ENCODE results near the gene HCFC1R1.

The HCFC1R1 gene

DNA sequence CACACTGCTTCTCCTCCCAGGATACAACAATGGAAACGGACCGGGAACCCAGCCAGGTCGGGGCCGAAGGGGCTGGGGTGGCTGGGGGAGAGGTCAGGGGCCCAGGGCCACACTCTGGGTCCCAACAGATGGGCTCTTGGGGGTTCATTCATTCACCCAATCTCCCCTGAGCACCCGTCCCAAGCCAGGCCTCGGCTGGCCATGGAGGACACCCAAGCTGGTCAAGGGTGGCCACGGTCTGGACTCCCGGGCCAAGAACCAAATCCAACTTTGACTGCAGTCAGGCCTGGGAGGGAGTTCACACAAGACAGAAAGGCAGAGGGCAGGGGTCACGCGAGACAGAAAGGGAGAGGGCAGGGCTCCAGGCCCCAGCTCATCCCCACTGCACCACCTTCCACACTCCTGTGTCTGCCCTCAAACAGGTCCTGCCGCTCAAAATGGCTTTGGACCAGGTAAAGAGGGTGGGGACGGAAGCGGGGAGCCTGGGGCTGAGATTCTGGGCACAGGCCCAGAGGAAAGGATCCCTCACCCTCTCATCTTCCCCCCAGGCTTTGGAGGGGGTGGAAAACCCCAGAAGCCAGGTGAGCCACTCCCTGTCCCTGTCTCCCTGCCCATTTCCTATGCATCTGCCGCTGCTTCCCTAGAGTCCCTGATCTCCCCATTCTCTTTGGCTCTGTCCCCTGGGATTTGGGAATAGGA is 31.2 kb downstream of the HCFC1R1 start:
- TF ChIP-seq, protein P1, sequence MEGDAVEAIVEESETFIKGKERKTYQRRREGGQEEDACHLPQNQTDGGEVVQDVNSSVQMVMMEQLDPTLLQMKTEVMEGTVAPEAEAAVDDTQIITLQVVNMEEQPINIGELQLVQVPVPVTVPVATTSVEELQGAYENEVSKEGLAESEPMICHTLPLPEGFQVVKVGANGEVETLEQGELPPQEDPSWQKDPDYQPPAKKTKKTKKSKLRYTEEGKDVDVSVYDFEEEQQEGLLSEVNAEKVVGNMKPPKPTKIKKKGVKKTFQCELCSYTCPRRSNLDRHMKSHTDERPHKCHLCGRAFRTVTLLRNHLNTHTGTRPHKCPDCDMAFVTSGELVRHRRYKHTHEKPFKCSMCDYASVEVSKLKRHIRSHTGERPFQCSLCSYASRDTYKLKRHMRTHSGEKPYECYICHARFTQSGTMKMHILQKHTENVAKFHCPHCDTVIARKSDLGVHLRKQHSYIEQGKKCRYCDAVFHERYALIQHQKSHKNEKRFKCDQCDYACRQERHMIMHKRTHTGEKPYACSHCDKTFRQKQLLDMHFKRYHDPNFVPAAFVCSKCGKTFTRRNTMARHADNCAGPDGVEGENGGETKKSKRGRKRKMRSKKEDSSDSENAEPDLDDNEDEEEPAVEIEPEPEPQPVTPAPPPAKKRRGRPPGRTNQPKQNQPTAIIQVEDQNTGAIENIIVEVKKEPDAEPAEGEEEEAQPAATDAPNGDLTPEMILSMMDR (IDR thresholded peaks at IDR 0.05; ENCODE audit: low read depth, low read length): no peak
- in situ Hi-C loops (cut with HindIII; ENCODE audit: low sequenced_read_pairs): no loop called here
- no peak overlapping the region for H3K4me3 ChIP-seq (ENCODE audit: low read depth, low read length)

DNA sequence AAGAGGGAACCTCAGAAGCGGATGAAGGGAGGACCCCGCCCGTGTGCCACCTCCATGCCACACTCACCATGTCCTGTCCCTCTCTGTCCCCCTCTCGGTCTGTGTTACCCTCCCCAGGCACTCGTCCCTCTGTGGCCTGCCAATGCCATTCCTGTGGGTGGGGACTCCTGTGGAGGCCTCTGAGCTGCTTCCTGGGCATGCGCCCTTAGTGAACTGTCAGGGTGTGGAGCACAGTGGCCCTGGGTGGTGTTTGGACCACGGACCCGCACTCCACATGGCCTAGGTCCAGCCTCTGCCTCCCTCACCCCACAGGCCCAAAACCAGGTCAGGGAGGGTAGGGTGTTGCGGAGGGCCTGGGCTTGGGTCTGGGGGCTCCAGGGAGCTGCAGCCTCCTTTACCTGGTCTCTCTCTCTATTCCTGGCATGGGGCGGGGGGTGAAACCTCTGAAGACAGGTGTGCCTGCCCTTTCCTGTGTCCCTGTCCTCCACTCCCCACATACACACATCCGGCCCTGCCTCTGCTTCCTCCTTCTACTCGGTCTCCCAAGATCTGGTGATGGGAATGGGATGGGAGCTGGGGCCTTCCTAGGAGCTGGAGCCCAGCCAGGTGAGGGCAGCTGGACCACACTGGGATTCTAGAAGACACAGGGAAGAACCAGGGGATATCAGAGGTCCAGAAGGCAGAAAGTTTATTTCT is 32.0 kb downstream of the HCFC1R1 start:
- in situ Hi-C loops (cut with HindIII; ENCODE audit: low sequenced_read_pairs): no loop called here
- TF ChIP-seq, protein P1 (IDR thresholded peaks at IDR 0.05; ENCODE audit: low read depth, low read length): no peak
- DNase-seq (ENCODE audit: low read depth, low spot score): no peak
- no peak overlapping the region for H3K4me3 ChIP-seq (ENCODE audit: low read depth, low read length)

More for the DNA sequence above, 31.2 kb downstream of the HCFC1R1 start:
- no peak for DNase-seq (ENCODE audit: low read depth, low spot score)

DNA sequence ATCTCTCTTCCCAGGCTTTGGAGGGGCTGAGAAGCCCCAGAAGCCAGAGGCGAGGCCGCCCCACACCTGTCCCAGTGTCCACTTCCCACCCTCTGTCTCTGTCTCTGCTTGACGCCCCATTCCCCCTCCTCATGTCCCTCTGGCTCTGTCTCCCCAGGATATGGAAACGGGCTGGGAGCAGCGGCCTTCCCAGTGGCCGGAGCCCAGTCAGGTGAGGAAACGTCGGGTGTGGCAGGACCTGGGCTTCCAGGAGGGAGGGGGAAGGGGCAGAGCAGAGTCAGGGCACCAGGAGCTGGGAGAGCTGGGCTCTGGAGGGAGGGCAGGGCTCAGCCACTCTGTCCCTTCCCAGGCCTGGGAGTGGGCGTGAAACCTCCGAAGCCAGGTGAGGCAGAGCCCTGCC is 32.9 kb downstream of the HCFC1R1 start:
- DNase-seq (ENCODE audit: low read depth, low spot score): no peak
- in situ Hi-C loops (cut with HindIII; ENCODE audit: low sequenced_read_pairs): no loop called here
- TF ChIP-seq, protein P1 (IDR thresholded peaks at IDR 0.05; ENCODE audit: low read depth, low read length): no peak

DNA sequence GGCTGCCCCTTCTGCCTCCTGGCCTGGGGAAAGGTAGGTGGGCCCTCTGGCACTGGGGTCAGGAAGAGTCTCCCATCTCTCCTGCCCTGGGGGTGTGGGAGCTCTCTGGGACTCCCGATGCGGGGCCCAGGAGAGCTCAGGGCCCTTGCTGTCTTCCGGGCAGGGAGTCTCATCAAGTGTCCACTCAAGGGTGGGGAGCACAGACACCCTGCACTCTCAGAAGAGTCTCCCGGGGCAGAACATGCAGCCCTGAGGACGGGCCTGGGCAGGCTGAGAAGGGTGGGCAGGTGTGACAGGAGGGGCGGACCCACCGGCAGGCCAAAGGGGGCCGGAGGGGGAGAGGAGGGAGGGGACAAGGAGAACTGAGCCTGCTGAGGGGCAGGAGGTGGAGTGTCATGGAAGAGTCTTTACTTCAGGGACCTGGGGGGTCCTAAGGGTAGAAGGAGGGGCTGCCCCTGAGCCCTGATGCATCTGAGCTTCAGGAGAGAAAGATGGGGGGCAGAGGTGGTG is 35.1 kb downstream of the HCFC1R1 start:
- no peak for DNase-seq (ENCODE audit: low read depth, low spot score)
- in situ Hi-C loops (cut with HindIII; ENCODE audit: low sequenced_read_pairs): no loop called here
- H3K4me3 ChIP-seq (ENCODE audit: low read depth, low read length): no peak overlapping the region
- TF ChIP-seq, protein P1 (IDR thresholded peaks at IDR 0.05; ENCODE audit: low read depth, low read length): no peak

More for the DNA sequence above, 32.9 kb downstream of the HCFC1R1 start:
- no peak overlapping the region for H3K4me3 ChIP-seq (ENCODE audit: low read depth, low read length)

DNA sequence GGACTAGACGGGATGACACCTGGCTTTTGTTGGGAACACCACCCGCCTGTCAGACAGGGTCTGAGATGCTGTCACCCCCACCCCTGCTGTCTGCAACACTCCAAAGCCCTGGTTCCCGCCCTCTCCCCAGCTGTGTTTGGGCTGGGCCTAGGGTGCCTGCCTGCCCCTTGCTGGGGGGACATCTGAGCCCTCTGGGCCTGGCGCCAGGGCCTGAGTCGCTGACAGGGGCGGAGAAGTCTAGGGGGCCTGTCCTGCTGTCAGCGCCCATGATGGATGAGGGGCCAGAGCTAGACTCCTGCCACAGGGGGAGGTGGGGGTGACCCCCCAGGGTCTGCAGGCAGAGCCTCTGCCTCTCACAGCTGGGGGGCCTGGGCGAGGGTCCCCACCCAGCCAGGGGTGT is 35.9 kb downstream of the HCFC1R1 start:
- DNase-seq (ENCODE audit: low read depth, low spot score): no peak
- H3K4me3 ChIP-seq (ENCODE audit: low read depth, low read length): no peak overlapping the region
- TF ChIP-seq, protein P1 (IDR thresholded peaks at IDR 0.05; ENCODE audit: low read depth, low read length): no peak
- in situ Hi-C loops (cut with HindIII; ENCODE audit: low sequenced_read_pairs): no loop called here

DNA sequence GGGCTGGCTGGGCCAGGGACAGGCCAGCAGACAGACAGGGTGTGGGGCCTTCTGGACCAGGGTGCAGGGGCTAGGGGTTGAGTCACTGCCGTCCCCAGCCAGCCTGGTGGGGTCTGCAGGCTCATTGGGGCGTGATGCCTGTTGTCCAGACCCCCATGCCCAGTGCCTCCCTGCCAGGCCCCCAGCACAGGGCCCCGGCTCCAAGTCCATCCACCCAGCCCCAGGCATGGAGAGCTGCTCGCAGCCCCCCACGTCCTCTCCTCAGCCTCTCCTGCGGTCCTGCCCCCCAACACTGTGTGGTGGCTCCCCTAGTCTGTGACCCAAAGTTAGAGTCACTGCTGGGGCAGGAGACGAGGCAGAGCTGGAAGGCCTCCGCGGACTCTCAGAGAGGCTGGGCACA is 36.5 kb downstream of the HCFC1R1 start:
- in situ Hi-C loops (cut with HindIII; ENCODE audit: low sequenced_read_pairs): no loop called here
- TF ChIP-seq, protein P1 (IDR thresholded peaks at IDR 0.05; ENCODE audit: low read depth, low read length): no peak
- H3K4me3 ChIP-seq (ENCODE audit: low read depth, low read length): no peak overlapping the region
- DNase-seq (ENCODE audit: low read depth, low spot score): no peak
